HAP-1 (cell line): ENCODE results near the gene SLITRK1.

Experiments
- DNase-seq, 2 experiments: peaks; one replicate each; pipeline ENCODE4 v3.0.0-alpha.2; 2016 to 2020; ENCODE audit warnings: low spot score in 2 of 2
- H3K27me3 ChIP-seq: fragments of 250-450 bp; sonication (Bioruptor Pico); 2 replicates; pipeline ENCODE4 v1.5.1; 2020; ENCODE audit warnings: low read depth, mild to moderate bottlenecking, moderate library complexity
- H3K36me3 ChIP-seq: fragments of 250-450 bp; sonication (Bioruptor Pico); replicated peaks from 2 replicates; pipeline ENCODE4 v1.5.1; 2020; ENCODE audit warnings: mild to moderate bottlenecking
- H3K4me1 ChIP-seq: fragments of 250-450 bp; sonication (Bioruptor Pico); 2 replicates; pipeline ENCODE4 v1.5.1; 2020; ENCODE audit warnings: mild to moderate bottlenecking
- H3K4me3 ChIP-seq: fragments of 250-450 bp; sonication (Bioruptor Pico); 2 replicates; pipeline ENCODE4 v1.5.1; 2020; ENCODE audit warnings: mild to moderate bottlenecking, moderate library complexity
- H3K9me3 ChIP-seq: fragments of 250-450 bp; sonication (Bioruptor Pico); 2 replicates; pipeline ENCODE4 v1.5.1; 2020; ENCODE audit warnings: mild to moderate bottlenecking, moderate library complexity
- in situ Hi-C: fragments of 300-500 bp; cut with MboI; formaldehyde crosslinking; loops from 3 replicates; pipeline ENCODE4 v1.14.3; 2020; ENCODE audit warnings: low sequenced_read_pairs, inconsistent platforms, mixed read lengths

Gene SLITRK1

GRCh38 chr13:83827338-83827737 lies 54.9 kb downstream of the SLITRK1 start:
- in situ Hi-C loops: no loop called here
- no peak for DNase-seq
- H3K4me3 ChIP-seq: no peak overlapping the region
- no peaks in the 10 kb centered on the region for H3K36me3 ChIP-seq
- no peaks in the 10 kb centered on the region for H3K27me3 ChIP-seq
- no peaks in the 10 kb centered on the region for H3K9me3 ChIP-seq
- H3K4me1 ChIP-seq: peaks cover 32% of the 10 kb centered on the region
